ENCODE results near the gene KIF5A. TPM values are rescaled to one million over a fixed set of nuclear protein-coding genes. Genes with fewer than 3 reads are reported as not detected.
A peak's percentile ranks its signal among the peaks of the same experiment; 100 is the strongest.
"Not testable (repeated sequence)": the region's sequence is repeated elsewhere in the genome, so short reads cannot be mapped to it uniquely, and the experiment has no call there.

KIF5A gene
- total RNA-seq (under 1 TPM; 0.38 to 0.50 TPM), polyA plus RNA-seq (ENCODE audit: insufficient read length in 6 of 6) (1 to 10 TPM; 4.3 to 6.5 (median 5.4) TPM)
- long read RNA-seq, donor 1, result 0 reads
- long read RNA-seq, donor 2, result 0 reads
- long read RNA-seq, donor 3, result 0 reads
- long read RNA-seq, donor 4, partial matches to known transcripts, result 1 of 1 reads
- long read RNA-seq, donor 4, other reads (novel, unspliced or antisense), result 0 of 1 reads
- long read RNA-seq, donor 5, result 0 reads
- long read RNA-seq, donor 6, result 0 reads
- long read RNA-seq, donor 7, result 0 reads
- long read RNA-seq, donor 8, result 0 reads
- long read RNA-seq, donor 9, result 0 reads
- long read RNA-seq, donor 10, result 0 reads
- long read RNA-seq, donor 11, full-length matches to known transcripts, result 3 of 687 reads
- long read RNA-seq, donor 11, partial matches to known transcripts, result 684 of 687 reads
- long read RNA-seq, donor 11, other reads (novel, unspliced or antisense), result 0 of 687 reads
- long read RNA-seq, donor 12, result 0 reads

DNA sequence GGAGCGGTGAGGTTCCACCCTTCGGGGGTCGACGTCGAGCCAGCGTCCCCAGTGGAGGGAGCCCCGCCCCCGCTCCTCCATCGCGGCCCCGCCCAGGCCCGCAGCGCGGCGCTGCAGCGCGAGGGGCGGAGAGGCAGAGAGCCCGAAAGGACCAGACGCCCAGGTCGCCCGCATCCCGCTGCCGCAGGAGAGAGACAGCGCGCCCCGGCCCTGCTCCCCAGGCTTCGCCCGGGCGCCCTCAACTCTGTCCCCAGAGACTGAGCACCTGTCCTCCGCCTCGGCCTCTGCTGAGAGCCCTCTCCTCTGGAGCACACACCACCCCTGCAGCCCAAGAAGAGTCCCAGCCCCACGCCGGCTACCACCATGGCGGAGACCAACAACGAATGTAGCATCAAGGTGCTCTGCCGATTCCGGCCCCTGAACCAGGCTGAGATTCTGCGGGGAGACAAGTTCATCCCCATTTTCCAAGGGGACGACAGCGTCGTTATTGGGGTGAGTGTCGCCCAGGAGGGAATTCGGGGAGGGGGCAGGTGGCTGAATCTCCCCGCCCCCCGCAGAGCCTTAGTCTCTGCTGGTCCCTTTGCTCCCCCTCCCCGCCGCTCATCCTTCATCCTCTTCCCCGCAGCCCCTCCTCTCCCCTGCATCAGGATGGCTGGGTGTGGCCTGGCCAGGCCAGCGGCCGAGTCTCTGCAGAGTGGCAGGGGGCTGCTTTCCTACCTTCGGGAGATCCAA is at the start of gene KIF5A:
Gene KIF5A, plus strand, starts transcription at position 136 of the 732 bp plus-strand sequence. Its CDS starts 228 bp downstream, at position 364.
- no peaks in the 10 kb centered on the region for H3K36me3 ChIP-seq
- peak within 1 kb of the TSS; percentile 15 to 34 for H3K4me3 ChIP-seq
- TF ChIP-seq, protein P1, sequence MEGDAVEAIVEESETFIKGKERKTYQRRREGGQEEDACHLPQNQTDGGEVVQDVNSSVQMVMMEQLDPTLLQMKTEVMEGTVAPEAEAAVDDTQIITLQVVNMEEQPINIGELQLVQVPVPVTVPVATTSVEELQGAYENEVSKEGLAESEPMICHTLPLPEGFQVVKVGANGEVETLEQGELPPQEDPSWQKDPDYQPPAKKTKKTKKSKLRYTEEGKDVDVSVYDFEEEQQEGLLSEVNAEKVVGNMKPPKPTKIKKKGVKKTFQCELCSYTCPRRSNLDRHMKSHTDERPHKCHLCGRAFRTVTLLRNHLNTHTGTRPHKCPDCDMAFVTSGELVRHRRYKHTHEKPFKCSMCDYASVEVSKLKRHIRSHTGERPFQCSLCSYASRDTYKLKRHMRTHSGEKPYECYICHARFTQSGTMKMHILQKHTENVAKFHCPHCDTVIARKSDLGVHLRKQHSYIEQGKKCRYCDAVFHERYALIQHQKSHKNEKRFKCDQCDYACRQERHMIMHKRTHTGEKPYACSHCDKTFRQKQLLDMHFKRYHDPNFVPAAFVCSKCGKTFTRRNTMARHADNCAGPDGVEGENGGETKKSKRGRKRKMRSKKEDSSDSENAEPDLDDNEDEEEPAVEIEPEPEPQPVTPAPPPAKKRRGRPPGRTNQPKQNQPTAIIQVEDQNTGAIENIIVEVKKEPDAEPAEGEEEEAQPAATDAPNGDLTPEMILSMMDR (IDR thresholded peaks at IDR 0.05), result no peak
- H3K4me1 ChIP-seq, result peaks cover 16 to 27% of the 10 kb centered on the region in 2 donors
- ATAC-seq (peak; percentile 8), DNase-seq (peak in 1 of 4 donors; percentile 89)
- H3K27ac ChIP-seq, result no peak within 1 kb of the TSS
- H3K27me3 ChIP-seq, result peaks cover 9 to 51% of the 10 kb centered on the region in 2 donors
- intact Hi-C loops (cut with DNase I), result no loop called here
- H3K9me3 ChIP-seq, result no peaks in the 10 kb centered on the region

DNA sequence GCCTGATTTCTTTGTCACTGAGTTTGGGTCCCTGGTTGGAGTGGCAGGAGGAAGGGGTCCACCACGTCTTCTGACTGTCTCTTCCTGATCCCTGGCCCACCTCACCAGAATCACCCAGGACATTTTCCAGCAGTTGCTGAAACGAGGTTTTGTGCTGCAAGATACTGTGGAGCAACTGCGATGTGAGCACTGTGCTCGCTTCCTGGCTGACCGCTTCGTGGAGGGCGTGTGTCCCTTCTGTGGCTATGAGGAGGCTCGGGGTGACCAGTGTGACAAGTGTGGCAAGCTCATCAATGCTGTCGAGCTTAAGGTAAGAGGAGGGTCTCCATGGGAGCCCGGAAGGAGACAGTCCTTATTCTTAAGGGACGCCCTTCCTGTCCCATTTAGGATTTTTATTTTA is 49.6 kb upstream of the KIF5A start:
- Histone ChIP-seq H3K9me3 (no peaks in the 10 kb centered on the region), H3K27ac (no peak overlapping the region), H3K4me1 (peaks cover 0 to 8% of the 10 kb centered on the region in 2 donors), H3K36me3 (peaks cover 0 to 94% of the 10 kb centered on the region in 2 donors), H3K4me3 (no peak overlapping the region), H3K27me3 (no peaks in the 10 kb centered on the region)
- ATAC-seq (no peak), DNase-seq (no peak)
- intact Hi-C loops (cut with DNase I), result no loop called here
- TF ChIP-seq, protein P1 (IDR thresholded peaks at IDR 0.05), result no peak

DNA sequence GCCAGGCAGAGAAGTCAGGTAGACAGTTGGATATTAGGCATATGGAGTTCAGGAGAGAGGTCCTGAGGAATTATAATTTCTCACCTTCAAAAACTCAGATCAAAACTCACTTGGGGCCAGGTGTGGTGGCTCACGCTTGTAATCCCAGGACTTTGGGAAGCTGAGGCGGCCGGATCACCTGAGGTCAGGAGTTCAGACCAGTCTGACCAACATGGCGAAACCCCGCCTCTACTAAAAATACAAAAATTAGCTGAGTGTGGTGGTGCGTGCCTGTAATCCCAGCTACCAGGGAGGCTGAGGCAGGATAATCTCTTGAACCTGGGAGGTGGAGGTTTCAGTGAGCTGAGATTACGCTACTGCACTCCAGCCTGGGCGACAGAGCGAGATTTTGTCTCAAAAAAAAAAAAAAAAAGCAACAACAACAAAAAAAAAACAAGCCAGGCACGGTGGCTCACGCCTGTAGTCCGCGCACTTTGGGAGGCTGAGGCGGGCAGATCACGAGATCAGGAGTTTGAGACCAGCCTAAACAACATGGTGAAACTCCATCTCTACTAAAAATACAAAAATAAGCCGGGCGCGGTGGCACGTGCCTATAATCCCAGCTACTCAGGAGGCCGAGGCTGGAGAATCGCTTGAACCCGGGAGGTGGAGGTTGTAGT is 47.4 kb upstream of the KIF5A start:
- H3K4me1 ChIP-seq; DNase-seq; intact Hi-C loops (cut with DNase I); ATAC-seq; H3K9me3 ChIP-seq; H3K27ac ChIP-seq; H3K27me3 ChIP-seq; H3K4me3 ChIP-seq: not testable (repeated sequence)
- peaks cover 0 to 92% of the 10 kb centered on the region in 2 donors for H3K36me3 ChIP-seq

DNA sequence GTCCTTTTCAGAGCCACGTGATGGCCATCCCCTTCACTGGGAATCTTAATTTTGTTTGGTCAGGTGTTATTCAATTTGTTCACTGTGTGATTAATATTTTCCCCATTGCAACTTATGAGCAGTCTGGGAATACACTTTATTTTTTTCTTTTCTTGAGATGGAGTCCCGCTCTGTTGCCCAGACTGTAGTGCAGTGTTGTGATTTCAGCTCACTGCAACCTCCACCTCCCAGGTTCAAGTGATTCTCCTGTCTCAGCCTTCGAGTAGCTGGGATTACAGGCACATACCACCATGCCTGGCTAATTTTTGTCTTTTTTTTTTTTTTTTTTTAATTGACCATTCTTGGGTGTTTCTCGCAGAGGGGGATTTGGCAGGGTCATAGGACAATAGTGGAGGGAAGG is 43.3 kb upstream of the KIF5A start:
- DNase-seq; H3K27ac ChIP-seq; H3K27me3 ChIP-seq; intact Hi-C loops (cut with DNase I); H3K4me1 ChIP-seq; H3K9me3 ChIP-seq; H3K4me3 ChIP-seq: not testable (repeated sequence)
- peaks cover 0 to 82% of the 10 kb centered on the region in 2 donors for H3K36me3 ChIP-seq
- peak; percentile 29 for ATAC-seq

DNA sequence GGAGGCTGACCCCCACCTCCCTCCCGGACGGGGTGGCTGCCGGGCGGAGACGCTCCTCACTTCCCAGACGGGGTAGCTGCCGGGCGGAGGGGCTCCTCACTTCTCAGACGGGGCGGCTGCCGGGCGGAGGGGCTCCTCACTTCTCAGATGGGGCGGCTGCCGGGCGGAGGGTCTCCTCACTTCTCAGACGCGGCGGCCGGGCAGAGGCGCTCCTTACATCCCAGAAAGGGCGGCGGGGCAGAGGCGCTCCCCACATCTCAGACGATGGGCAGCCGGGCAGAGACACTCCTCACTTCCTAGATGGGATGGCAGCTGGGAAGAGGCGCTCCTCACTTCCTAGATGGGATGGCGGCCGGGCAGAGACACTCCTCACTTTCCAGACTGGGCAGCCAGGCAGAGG is 42.0 kb upstream of the KIF5A start:
- H3K4me1 ChIP-seq; H3K4me3 ChIP-seq; intact Hi-C loops (cut with DNase I); H3K9me3 ChIP-seq; ATAC-seq; H3K27ac ChIP-seq; H3K27me3 ChIP-seq; DNase-seq: not testable (repeated sequence)
- H3K36me3 ChIP-seq, result peaks cover 0 to 82% of the 10 kb centered on the region in 2 donors

DNA sequence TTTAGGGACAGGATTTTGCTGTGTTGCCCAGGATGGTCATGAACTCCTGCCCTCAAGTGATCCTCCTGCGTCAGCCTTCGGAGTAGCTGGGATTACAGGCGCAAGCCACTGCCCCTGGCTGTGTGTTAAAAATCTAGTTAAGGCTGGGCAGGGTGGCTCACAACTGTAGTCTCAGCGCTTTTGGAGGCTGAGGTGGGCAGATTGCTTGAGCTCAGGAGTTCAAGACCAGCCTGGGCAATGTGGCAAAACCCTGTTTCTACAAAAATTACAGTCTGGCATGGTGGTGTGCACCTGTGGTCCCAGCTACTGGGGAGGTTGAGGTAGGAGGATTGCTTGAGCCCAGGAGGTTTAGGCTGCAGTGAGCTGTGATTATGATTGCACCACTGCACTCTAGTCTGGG is 38.7 kb upstream of the KIF5A start:
- Histone ChIP-seq H3K36me3 (peaks cover 0 to 82% of the 10 kb centered on the region in 2 donors), H3K27me3 (no peaks in the 10 kb centered on the region), H3K4me3 (no peak overlapping the region), H3K4me1 (peaks cover 0 to 5% of the 10 kb centered on the region in 2 donors), H3K27ac (no peak overlapping the region), H3K9me3 (no peaks in the 10 kb centered on the region)
- intact Hi-C loops (cut with DNase I), result no loop called here
- ATAC-seq (no peak), DNase-seq (no peak)
- TF ChIP-seq, protein P1 (IDR thresholded peaks at IDR 0.05), result no peak
